GM10847 (cell line): ENCODE data around the gene TAF11.

ENCODE experiments used
- POLR2A ChIP-seq: IDR thresholded peaks from 2 replicates; pipeline ENCODE4 v1.6.1; 2011; ENCODE audit not compliant: insufficient read length; ENCODE audit errors: extremely low read depth

TAF11 gene, protein sequence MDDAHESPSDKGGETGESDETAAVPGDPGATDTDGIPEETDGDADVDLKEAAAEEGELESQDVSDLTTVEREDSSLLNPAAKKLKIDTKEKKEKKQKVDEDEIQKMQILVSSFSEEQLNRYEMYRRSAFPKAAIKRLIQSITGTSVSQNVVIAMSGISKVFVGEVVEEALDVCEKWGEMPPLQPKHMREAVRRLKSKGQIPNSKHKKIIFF

DNA sequence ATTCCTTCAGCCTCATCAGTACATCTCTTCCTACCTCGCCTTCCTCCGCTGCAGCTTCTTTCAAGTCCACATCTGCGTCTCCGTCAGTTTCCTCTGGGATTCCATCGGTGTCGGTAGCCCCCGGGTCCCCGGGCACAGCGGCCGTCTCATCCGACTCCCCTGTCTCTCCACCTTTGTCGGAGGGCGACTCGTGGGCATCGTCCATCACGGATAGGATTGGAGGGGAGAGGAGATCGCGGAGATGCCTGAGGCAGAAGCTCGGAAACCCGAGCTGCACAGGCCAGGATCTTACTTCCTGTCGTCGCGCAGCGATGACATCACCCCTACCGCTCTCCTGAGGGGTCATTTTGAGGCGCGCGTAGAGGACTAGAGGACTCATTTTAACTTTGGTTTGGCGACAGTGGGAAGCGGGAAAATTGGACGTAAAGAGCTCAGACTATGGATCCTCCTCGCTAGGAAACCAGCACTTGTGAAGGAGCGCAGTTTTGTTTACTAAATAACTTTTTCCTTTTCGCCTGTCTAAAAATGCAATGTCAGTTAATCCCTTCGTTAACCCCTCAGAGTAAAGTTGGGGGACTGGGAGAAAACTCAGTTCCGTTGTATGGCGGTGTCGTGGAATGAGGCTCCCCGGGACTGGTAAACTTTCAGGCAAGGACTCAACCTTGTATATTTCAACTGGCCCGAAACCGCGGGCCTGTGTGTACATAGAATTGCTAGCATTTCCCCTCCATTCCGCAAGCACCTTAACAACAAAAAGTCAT lies at the start of gene TAF11:
Gene TAF11, minus strand, starts transcription at position 290 of the 761 bp plus-strand sequence. Its CDS starts 85 bp downstream, at position 205.
- TF ChIP-seq POLR2A = peak; percentile 87

DNA sequence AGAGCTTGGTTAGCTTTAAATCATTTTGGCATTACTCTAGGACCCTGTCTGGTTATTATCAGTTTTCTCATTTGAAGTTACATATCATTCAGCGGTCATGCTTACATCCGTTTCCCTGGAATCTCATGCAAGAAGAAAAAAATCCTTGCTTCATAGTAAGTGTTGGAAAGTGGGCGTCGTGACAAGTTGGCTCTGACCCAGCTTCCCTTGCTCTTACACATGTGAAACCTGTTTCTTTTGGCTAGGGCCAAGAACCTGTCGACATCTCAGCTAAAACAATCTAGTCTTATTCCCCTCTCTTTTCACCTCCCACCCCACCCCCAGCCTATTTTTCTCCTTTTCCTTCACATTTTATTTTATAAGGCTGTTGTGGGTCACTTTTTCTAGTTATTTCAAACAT lies 46.7 kb upstream of the TAF11 start:
- TF ChIP-seq POLR2A = no peak

DNA sequence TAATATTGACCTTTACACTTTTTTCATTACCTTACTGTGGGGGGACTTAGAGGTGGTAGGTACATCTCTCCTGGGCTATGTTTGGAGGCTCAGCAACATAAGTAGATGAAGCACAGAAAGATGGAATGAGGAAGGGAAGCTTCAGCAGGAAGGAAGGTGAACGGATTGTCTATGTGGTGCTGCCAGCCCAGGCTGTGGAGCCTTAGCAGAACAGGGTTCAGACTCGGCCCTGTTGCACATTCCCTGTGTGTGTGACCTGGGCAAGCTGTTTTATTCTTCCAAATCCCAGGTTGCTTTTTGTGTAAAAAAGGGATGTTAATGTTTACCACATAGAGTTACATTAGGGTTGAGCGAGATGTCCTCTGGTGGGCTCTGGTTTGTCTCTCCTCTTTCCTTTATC lies 42.4 kb upstream of the TAF11 start:
- TF ChIP-seq POLR2A = no peak

DNA sequence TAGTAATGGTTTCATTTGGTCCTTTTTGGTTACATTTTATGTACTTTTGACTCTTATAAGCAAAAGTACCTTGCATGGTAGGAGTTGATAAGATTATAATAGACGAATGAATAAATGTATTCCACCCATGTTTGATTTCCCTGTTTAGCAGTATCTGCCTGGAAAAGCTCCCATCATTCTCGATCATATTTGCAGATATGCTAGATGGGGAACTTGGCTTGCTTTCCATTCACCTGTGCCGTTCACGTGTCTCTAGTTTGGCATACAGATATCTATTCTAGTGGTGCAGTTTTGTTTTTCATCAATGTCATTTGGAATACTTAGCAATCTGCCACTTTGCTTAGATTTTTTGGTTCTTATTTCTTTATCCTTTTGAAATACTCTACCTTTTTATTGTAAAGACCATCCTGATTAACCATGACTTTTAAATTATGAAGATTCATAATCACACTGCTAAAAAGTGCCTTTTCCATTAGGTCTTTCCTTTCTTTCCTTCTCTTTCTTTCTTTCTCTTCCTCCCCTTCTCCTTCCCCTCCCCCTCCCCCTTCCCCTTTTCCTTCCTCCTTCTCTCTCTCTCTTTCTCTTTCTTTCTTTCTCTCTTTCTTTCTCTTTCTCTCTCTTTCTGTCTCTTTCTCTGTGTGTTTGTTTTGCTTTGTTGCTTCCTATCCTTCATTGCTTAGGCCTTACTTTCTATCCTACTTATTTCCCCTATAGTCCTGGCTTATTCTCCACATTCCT lies 41.6 kb upstream of the TAF11 start:
- TF ChIP-seq POLR2A = no peak

DNA sequence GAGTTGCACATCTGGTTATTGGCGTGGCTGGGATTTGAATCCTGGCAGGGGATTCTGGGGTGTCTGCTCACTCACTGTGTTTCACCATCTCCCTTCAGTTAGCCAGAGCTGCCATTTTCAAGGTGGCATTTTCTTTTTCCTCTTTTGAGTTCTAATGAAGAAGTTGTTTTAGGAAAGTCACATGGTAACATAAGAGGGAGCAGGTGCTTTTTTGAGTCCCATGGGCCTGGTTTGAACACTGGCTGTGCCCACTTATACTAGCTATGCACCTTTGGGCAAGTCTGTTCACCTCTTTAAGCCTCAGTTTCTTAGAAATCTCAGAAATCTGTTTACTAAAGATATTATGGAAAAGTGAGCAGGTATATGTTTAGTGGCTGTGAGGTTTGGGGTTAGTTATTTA lies 40.9 kb upstream of the TAF11 start:
- no peak for TF ChIP-seq POLR2A

DNA sequence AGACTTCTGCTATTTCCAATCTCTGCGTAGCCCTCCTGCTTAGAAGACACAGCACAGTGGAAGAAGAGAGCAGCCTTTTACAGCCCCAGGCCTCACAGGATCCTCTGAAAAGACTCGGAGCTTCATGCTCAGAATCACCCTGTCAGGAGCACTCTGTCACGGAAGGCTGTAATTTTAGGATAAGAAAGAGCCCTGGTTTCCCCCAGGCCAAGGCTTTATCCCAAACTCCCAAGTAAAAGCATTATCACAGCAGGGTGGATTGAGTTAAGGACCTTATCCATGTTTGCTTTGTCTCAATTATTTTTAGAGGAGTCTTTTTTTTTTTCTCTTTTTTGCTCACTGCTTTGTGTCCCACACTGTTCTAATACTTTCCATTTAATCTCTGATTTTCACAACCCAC lies 40.4 kb upstream of the TAF11 start:
- no peak for TF ChIP-seq POLR2A

DNA sequence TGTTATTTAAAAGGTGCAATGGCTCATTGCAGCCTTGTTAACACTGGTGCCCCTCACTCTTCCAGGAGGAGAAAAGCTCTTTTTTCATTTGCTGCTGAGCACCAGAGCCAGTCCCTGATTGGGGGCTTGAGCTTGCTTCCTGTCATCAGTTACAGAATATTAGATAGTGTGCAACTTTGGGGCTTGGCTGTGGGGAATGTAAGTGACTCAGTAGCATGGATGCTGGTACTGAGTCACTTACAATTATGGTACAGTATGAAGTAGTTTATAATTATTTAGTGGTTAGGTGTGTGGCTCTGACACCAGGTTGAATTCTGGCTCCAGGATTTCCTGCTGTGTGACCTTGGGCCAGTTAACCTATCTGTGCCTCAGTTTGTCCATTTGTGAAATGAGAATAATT lies 38.8 kb upstream of the TAF11 start:
- TF ChIP-seq POLR2A = no peak

DNA sequence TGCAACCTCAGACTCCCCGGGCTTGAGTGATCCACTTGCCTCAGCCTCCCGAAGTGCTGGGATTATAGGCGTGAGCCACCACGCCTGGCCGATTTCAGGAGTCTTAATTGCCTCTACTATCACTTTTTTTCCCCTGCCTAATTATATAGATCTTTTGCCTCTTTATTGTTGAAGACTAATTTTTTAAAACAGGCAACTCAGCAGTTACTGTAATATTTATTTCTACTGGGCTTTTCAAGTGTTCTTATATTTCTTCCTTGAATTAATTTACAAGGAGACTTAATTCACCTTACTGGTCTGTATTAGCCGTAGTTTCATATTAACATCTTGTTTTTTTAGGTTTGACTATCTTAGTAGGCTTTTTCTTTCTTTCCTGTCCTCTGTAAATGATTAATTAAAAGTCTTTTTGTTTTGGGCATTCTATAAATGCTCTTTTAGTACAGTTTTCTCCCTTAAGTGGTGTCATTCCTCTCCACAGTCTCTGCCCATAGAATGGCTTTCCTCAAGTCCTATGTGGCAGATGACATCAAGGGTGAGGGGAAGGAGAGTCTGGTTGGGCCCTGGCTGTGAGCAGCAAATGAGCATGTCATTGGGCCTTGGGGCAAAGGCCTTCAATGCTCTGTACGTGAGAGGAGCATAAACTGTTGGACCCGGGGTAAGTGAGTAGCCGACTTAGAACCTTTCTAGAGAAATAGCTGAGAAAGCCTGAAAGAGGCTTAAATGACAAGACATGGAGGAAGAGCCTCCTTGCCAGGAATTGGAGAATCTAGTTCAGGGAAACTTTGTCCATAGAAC lies 37.2 kb upstream of the TAF11 start:
- no peak for TF ChIP-seq POLR2A

DNA sequence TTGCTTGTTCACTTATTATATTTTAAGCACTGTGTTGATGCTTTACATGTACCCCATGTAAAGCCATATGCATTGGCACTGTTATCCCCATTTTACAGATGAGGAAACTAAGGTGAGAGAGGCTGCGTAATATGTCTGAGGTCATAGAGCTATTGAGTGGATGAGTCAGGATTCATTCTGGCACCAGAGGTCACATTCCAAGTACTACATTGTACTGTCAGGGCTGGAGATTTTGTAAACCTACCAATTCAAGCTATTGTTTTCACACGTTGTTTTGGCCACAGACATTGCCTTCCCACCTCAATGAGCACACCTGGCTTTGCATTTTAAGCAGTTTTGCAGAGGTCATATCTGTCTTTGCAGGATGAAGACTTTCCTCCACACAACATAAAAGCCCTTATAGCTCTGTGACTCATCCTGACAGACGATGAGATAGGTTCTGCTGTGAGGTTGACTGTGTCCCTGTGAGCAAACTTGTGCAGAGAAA lies 34.4 kb upstream of the TAF11 start:
- no peak for TF ChIP-seq POLR2A

DNA sequence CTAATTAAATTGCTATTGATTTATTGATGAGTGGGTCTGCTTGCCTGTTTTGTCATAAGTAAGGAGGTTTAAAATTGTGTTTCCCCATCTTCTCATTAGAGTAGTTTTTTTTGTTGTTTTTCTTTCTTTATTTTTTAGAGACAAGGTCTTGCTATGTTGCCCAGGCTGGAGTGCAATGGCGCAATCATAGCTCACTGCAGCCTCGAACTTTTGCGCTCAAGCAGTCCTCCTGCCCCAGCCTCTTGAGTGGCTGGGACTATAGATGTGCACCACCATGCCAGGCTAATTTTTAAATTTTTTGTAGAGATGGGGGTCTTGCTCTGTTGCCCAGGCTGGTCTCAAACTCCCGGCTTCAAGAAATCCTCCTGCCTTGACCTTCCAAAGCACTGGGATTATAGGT lies 32.3 kb upstream of the TAF11 start:
- no peak for TF ChIP-seq POLR2A

DNA sequence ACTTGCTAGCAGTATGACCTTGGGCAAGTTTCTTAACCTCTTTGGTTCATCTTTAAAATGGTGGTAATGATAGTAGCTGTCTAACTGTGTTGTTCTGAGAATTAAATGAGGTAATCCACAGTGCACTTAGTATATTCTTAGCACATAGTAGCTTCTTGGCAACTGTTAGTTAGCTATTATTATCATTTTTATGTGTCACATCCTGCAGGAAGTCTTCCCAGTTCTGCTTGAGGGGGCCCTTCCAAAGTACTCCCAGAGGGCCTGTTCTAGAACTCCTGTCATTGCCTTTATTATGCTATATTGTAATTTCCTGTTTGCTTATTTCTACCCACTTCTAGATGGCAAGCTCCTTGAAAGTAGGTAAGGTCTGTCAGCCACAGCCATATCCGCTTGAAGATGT lies 31.8 kb upstream of the TAF11 start:
- TF ChIP-seq POLR2A = no peak

DNA sequence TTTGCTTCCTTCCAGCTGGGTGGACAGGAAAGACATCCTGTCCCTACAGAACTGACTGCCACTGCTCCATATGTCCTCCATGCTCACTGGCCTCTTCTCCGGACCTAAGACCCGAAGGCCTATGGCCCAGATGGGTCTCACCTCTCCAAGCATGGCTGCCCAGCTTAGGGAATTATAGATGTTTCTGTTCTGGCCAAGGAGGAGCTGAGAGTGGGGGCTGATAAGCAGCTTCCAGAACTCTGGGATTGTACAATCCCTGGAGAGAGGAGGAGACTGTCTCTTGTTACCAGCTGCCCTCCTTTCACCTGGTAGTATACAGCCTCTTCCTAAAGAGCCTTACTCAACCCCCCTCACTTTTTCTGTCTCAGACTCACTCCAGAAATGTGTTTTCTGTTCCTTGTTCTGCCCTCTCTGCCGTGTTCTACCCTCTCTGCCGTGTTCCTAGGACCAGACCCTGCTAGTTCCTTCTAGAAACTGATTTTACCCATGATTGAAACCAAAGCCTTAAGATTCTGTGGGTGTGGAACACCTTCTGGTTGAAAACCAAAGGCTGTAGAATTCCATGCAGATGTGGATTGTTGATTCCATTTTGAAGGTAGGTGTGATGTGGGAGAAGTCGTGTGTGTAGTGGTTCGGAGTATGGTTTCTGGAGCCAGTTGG lies 29.9 kb upstream of the TAF11 start:
- TF ChIP-seq POLR2A = no peak

DNA sequence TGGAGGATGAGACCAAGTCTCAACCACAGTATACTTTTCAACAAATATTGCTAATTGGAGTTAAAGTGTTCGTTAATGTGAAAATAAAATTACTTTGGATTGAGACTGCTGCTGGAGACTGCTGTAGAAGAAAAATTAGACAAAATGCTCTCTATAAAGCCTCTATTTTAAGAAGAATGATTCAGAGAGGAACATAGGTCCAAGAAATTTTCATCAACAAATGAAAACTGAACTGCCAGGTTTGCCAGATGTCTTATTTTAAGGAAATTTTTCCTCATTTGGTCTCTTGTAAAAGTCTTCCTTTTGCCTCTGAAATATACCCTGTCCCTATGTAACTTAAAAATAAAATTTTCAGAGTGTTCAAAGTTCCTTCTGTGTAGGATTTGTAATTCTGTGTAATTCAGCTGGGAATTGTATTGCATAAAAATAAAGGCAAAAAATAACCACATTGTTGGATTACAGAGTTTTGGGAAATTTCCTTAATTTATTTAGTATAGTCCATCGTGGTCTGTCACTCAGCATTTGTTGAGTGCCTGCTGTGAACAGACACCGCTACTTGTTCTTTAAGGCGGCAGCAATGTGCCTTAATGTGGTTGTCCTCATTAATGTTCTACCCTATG lies 28.6 kb upstream of the TAF11 start:
- TF ChIP-seq POLR2A = no peak

DNA sequence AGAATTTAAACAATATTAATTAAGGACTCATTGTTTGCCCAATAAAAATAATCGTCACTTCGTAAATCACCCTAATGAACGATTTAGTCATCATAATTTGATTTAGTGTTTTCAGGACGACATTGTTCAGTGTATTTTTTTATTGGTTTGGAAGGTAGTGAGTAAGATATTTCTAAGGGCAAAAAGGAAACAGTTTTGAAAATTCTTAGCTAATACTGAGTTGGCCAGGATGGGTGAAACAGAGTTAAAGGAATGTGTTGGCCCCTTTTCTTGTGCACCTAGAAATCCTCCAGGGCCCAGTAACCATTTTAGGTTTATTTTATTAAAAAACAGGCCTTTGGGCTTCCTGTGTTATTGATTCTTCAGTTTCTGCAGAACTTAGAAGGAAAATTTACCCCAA lies 26.5 kb upstream of the TAF11 start:
- no peak for TF ChIP-seq POLR2A
